T follicular helper cell (primary cell): ENCODE results near the gene MICALL2.

ENCODE experiments used
- DNase-seq: peaks from one replicate; pipeline ENCODE4 v3.0.0-alpha.2; 2020; ENCODE audit warnings: low read depth

MICALL2 gene

GRCh38 chr7:1493129-1493528 is 33.9 kb upstream of the MICALL2 start:
- DNase-seq, result no peak

- DNase-seq, result no peak
Observed at GRCh38 chr7:1492640-1493039, 33.4 kb upstream of the MICALL2 start.

DNA sequence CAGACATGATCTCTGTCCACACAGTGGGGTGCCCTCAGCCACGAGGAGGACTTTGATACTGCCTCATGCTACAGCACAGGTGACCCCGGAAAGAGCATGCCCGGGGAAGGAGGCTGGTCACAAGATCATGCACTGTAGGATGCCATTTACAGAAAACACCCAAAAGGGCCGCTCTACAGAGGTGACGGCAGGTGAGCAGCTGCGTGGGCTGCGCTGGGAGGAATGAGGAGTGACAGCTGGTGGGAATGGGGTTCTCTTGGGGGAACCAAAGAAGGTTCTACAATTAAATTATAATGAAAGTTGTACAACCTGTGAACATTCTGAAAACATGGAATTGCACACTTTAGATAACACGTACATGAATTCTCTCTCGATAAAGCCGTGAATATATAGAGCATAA is 33.0 kb upstream of the MICALL2 start:
- DNase-seq, result no peak

- DNase-seq, result no peak
Observed at GRCh38 chr7:1490837-1491236, 31.6 kb upstream of the MICALL2 start.

DNA sequence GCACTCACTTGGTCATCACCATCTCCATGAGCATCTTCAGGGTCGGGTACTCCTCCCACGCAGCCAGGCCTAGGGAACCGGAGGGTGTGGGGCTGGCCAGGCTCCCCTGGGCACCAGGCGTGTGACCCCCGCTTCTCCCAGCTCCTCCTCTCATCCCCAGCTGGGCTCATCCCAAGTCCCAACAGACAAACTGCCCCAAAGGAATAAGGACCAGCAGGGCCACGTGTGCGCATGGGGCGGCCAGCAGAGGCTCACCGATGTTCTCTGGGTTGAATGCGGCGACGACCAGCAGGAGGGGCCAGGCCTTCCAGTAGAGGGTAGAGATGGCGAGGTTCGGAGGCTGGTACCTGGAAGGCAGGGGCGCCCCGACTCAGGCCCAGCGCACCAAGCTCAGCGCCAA is 30.1 kb upstream of the MICALL2 start:
- no peak for DNase-seq

GRCh38 chr7:1488016-1488415 is 28.7 kb upstream of the MICALL2 start:
- no peak for DNase-seq

- no peak for DNase-seq
Observed at GRCh38 chr7:1487466-1487865, 28.2 kb upstream of the MICALL2 start.

GRCh38 chr7:1486571-1486970 is 27.3 kb upstream of the MICALL2 start:
- no peak for DNase-seq

DNA sequence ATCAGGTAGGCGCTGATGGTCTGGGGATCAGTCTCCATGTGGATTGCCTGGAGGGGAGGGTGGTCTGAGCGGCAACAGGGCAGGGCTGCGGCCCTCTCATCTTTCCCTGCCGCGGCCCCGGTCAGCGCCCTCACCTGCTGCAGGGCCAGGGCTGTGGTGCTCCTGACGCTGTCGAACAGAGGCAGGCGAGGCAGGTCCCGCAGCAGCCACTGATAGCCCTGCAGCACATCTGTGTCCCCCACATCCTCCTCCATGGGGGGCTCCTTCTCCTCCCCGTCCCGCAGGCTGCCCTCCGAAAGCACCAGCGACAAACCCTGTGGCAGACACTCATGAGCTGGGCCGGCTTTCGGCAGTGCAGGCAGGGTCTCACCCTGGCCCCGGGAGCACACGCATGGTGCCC is 25.9 kb upstream of the MICALL2 start:
- DNase-seq, result no peak

DNA sequence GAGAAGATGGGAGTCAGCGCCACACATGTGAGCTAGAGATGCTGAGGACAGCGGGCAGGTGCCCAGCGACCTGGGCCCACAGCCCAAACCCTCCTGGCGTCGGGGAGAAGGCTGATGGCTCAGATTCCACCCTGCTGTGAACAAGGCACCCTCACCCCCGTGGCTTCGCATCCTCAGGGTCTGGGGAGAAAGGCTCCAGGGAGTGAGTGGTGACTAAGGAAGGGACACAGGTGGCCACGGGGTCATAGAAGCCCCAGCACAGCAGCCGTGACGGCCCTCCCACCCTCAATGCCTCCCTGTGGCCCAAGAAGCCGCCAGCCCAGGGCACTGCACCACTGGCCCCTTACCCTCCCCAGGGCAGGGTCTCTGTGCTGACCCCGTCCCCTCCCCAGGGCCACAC is 25.3 kb upstream of the MICALL2 start:
- DNase-seq, result no peak

GRCh38 chr7:1483536-1484505 is 24.6 kb upstream of the MICALL2 start:
- no peak for DNase-seq

- DNase-seq, result no peak
Observed at GRCh38 chr7:1483079-1483478, 23.8 kb upstream of the MICALL2 start.

GRCh38 chr7:1481300-1481699 is 22.0 kb upstream of the MICALL2 start:
- DNase-seq, result no peak

DNA sequence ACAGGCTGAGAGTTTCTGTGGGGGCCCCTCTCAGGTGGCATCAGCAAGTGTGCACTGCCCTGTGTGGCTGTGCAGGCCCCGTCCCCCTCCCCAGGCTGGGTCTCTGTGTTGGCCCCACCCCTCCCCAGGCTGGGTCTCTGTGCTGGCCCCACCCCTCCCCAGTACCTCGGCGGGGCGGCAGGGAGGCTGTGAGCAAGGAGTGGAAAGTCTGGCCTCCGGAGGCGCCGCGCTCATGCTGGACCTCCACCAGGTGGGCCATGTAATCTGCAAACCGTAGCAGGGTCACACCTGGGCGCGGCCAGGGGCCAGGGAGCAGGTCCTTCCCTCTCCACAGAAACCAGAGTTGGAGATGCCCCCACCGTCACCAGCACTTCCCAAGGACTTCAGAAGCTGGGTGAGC is 21.4 kb upstream of the MICALL2 start:
- no peak for DNase-seq

DNA sequence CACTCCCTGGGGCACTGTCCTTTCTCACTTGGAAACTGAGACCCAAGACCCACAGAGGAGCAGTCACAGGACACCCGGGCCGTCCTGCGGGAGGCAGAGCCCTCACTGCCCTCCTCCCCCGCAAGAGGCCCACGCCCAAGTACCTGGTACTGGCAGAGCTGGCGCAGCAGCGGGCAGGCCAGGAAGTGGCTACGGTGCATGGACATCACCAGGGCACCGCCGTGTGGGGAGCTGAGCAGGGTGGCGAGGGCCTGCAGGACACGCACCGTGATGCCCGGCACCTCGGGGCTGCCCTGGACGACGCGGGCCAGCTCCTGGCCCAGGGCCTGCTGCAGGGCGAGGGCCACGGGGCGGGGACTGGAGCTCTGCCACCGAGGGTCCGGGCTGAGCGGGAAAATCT is 20.0 kb upstream of the MICALL2 start:
- no peak for DNase-seq

GRCh38 chr7:1478480-1478879 is 19.2 kb upstream of the MICALL2 start:
- no peak for DNase-seq

DNA sequence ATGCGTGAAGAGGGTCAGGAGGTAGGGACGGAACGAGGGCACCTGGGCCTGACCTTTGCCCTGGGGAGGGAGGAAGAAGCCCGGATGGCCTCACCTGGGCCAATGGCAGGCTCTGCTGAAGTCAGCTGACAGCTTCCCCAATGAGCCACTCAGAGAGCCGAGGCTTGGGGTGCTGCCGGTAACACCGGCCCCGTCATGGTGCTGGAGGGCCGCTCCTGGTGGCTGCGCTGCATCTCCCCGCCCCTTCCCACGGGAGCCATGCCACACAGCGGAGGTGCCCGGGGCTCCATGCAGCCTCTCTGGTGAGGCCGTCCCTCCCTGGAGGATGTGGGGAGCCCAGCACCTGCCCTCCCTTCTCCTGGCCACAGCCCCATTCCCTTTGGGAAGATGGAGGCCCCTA is 17.6 kb upstream of the MICALL2 start:
- no peak for DNase-seq

- no peak for DNase-seq
Observed at GRCh38 chr7:1475991-1476390, 16.7 kb upstream of the MICALL2 start.

DNA sequence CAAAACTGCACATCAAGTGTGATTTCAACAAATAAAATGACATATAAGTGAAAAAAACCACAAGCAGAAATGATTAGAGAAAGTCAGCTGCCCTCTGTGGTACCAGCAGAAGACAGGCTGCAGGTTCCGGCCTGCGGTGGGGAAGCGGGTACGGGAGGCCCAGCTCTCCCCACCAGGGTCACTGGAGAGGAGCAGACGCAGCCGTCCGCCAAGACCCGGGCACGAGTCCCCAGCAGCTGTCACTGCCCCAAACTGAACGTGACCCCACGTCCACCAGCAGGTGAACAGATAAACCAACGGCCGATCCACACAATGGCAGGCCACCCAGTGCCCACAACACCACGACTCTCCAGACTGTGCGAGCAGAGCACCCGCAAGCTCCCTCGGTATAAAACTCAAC is 16.1 kb upstream of the MICALL2 start:
- DNase-seq, result no peak

DNA sequence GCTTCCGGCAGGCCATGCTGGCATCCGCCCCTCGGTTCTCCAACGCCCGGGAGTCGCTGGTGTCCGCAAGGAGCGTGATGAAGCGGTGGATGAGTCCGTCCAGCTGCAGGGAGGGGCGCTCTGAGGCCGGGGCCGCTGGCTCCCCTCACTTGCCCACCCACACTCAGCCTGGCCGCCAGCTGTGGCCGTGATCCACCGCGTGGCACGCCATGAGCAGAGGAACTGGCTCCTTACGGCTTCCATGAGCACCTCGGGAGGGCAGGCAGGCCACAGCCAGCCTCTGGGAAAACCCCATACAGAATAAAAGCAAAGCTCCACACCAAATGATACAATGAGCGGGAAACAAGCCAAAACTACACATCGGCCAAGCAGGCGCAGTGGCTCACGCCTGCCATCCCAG is 15.5 kb upstream of the MICALL2 start:
- DNase-seq, result no peak

- DNase-seq, result peak; percentile 81
Observed at GRCh38 chr7:1473864-1474512, 14.7 kb upstream of the MICALL2 start.

- no peak for DNase-seq
Observed at GRCh38 chr7:1470901-1471300, 11.6 kb upstream of the MICALL2 start.

DNA sequence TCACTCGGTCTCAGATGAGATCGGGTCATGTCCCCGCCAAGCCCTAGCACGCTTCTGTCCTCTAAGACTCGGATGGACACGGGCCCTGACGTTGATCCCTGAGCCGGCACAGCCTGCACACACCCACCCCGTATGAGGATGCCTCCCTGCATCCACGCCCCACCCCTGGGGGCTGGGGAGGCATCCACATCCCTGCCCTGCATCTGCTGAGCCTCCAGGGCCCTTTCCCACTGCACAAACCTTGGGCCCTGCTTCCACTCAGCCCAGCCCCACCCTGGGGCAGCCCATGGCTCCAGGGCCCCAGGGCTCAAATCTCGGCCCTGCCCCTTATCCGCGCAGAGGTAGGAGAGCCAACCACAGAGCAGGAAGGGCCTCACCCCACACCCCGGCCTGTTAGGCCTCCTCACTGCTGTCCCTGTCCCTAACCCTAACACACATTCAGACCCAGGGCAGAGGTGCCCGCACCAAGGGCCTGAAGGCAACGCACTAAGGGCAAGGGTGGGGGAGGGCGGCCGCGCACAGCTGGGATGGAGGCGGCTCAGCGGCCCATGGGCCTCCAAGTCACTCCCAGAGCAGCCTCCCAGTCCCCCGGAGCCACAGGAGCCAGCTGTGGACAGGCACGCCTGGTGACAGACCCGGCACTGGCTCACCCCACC is 9.5 kb upstream of the MICALL2 start:
- DNase-seq, result no peak
